ENCODE measurements around the gene CARD19.

DNA sequence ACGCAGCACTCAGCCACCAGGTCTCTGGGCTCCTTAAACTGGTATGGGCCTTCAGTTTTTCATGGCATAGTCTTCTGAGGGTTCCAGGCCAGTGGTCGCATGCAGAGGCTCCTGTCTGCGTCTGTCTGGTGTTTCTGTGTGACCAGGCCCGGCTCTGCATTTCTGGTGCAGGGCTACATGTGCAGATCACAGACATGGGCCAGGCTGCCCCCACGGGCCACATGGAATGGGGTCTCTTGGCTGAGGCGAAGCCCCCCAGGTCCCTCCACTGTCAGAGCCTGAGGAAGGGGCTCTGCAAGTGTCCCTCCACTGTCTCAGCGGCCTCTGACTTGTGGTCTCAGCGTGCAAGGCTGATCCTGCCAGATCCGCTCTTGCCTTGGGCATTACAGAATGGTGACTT, 15.6 kb upstream of the CARD19 start:
- TF ChIP-seq CTCF (tag by site-specific recombination; IDR thresholded peaks at IDR 0.05) (no peak), ZNF169 (tag by site-specific recombination; IDR thresholded peaks at IDR 0.05) (no peak), ZBTB7A (tag by site-specific recombination; IDR thresholded peaks at IDR 0.05; ENCODE audit: low read depth) (no peak), ZNF423 (tag by site-specific recombination; IDR thresholded peaks at IDR 0.05) (no peak), GFI1B (tag by site-specific recombination; IDR thresholded peaks at IDR 0.05) (no peak), ZNF76 (tag by site-specific recombination; IDR thresholded peaks at IDR 0.05; ENCODE audit: borderline replicate concordance, low read depth) (no peak), ZNF660 (tag by site-specific recombination; IDR thresholded peaks at IDR 0.05) (no peak), ZNF645 (tag by site-specific recombination; IDR thresholded peaks at IDR 0.05) (no peak), ATF2 (tag by site-specific recombination; IDR thresholded peaks at IDR 0.05; ENCODE audit: low read depth) (no peak), BCL11B (tag by site-specific recombination; IDR thresholded peaks at IDR 0.05; ENCODE audit: low read depth) (no peak)
- TF ChIP-seq, protein P1, sequence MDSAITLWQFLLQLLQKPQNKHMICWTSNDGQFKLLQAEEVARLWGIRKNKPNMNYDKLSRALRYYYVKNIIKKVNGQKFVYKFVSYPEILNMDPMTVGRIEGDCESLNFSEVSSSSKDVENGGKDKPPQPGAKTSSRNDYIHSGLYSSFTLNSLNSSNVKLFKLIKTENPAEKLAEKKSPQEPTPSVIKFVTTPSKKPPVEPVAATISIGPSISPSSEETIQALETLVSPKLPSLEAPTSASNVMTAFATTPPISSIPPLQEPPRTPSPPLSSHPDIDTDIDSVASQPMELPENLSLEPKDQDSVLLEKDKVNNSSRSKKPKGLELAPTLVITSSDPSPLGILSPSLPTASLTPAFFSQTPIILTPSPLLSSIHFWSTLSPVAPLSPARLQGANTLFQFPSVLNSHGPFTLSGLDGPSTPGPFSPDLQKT (IDR thresholded peaks at IDR 0.05; ENCODE audit: borderline replicate concordance, low read depth, low read length): no peak
- TF ChIP-seq, protein P2, sequence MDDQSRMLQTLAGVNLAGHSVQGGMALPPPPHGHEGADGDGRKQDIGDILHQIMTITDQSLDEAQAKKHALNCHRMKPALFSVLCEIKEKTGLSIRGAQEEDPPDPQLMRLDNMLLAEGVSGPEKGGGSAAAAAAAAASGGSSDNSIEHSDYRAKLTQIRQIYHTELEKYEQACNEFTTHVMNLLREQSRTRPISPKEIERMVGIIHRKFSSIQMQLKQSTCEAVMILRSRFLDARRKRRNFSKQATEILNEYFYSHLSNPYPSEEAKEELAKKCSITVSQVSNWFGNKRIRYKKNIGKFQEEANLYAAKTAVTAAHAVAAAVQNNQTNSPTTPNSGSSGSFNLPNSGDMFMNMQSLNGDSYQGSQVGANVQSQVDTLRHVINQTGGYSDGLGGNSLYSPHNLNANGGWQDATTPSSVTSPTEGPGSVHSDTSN (CRISPR knock-in tag; IDR thresholded peaks at IDR 0.05): no peak
- TF ChIP-seq, protein P3, sequence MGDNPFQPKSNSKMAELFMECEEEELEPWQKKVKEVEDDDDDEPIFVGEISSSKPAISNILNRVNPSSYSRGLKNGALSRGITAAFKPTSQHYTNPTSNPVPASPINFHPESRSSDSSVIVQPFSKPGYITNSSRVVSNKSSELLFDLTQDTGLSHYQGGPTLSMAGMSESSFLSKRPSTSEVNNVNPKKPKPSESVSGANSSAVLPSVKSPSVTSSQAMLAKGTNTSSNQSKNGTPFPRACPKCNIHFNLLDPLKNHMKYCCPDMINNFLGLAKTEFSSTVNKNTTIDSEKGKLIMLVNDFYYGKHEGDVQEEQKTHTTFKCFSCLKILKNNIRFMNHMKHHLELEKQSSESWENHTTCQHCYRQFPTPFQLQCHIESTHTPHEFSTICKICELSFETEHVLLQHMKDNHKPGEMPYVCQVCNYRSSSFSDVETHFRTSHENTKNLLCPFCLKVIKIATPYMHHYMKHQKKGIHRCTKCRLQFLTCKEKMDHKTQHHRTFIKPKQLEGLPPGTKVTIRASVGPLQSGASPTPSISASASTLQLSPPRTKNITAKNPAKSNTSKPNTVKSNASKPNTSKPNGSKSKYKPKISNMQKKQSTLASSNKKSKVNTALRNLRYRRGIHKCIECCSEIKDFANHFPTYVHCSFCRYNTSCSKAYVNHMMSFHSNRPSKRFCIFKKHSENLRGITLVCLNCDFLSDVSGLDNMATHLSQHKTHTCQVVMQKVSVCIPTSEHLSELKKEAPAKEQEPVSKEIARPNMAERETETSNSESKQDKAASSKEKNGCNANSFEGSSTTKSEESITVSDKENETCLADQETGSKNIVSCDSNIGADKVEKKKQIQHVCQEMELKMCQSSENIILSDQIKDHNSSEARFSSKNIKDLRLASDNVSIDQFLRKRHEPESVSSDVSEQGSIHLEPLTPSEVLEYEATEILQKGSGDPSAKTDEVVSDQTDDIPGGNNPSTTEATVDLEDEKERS (tag by site-specific recombination; IDR thresholded peaks at IDR 0.05): no peak

Data from HEK293 (cell line).